ENCODE measurements around the gene FAM180A.

FAM180A gene

DNA sequence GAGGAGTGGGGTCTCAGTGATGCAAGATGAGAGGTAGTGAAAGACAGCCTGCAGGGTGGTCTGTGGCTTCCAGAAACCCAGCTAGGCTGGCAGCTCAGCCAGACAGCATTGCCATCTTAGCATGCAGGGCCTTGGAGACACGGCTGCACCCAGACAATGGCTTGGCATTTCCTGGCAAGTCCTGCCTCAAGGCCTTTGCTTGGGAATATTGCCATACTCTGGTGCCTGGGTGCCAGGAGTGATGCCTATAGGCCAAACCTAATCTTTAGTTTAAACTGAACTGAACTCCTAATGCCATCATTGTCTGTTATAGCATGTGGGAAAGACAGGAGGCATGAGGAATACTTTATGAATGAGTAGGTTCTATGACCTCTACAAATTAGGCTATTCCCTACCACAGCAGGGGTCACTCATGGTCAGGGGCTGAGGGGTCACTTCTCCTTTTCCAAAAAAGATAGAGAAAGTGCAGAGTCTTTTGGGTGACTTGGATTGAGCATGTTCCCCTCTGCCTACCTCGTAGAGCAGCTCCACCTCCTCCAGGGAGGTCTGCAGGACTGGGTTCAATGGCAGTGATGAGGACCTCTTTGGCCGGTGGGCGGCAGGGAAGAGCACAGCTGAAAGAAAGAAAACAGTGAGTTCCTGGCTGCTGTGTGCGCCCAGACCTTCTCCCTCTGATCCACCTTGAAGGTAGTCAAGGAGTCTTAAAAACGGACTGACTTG, 11.9 kb downstream of the FAM180A start:
- no peak for DNase-seq (ENCODE audit: low spot score)
- in situ Hi-C loops (cut with MboI; ENCODE audit: low pct_unique_long_range_greater_than_20kb, low sequenced_read_pairs, unreplicated experiment) = no loop called here

DNA sequence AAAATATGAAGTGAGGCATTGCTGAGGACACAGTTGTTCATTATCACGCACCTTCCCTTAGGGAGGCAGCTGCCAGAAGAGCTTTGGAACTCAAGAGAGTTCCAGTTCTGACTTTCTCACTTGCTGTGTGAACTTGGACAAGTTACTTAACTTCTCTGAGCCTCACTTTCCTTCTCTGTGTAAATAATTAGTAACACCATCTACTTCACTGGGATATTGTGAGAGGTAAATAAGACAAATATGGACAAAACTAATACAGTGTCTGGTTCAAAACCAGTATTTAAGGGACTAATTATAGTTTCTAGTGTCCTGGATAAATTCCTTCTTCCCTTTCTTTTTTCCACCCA, 14.3 kb downstream of the FAM180A start:
- in situ Hi-C loops (cut with MboI; ENCODE audit: low pct_unique_long_range_greater_than_20kb, low sequenced_read_pairs, unreplicated experiment) = no loop called here
- no peak for DNase-seq (ENCODE audit: low spot score)
- TF ChIP-seq CTCF (IDR thresholded peaks at IDR 0.05; ENCODE audit: extremely low read depth, insufficient read depth, missing control alignments) = no peak

More for the DNA sequence above, 11.9 kb downstream of the FAM180A start:
- TF ChIP-seq CTCF (IDR thresholded peaks at IDR 0.05; ENCODE audit: extremely low read depth, insufficient read depth, missing control alignments) = no peak

GRCh38 chr7:135733603-135734342, 14.8 kb downstream of the FAM180A start:
- no peak for DNase-seq (ENCODE audit: low spot score)
- no peak for TF ChIP-seq CTCF (IDR thresholded peaks at IDR 0.05; ENCODE audit: extremely low read depth, insufficient read depth, missing control alignments)
- in situ Hi-C loops (cut with MboI; ENCODE audit: low pct_unique_long_range_greater_than_20kb, low sequenced_read_pairs, unreplicated experiment) = no loop called here

- TF ChIP-seq CTCF (IDR thresholded peaks at IDR 0.05; ENCODE audit: extremely low read depth, insufficient read depth, missing control alignments) = no peak
- in situ Hi-C loops (cut with MboI; ENCODE audit: low pct_unique_long_range_greater_than_20kb, low sequenced_read_pairs, unreplicated experiment) = no loop called here
- no peak for DNase-seq (ENCODE audit: low spot score)
These were observed 17.5 kb downstream of the FAM180A start for GRCh38 chr7:135731131-135731530.

- in situ Hi-C loops (cut with MboI; ENCODE audit: low pct_unique_long_range_greater_than_20kb, low sequenced_read_pairs, unreplicated experiment) = no loop called here
- no peak for TF ChIP-seq CTCF (IDR thresholded peaks at IDR 0.05; ENCODE audit: extremely low read depth, insufficient read depth, missing control alignments)
- DNase-seq (ENCODE audit: low spot score) = no peak
These were observed 19.4 kb downstream of the FAM180A start for GRCh38 chr7:135729230-135729629.

DNA sequence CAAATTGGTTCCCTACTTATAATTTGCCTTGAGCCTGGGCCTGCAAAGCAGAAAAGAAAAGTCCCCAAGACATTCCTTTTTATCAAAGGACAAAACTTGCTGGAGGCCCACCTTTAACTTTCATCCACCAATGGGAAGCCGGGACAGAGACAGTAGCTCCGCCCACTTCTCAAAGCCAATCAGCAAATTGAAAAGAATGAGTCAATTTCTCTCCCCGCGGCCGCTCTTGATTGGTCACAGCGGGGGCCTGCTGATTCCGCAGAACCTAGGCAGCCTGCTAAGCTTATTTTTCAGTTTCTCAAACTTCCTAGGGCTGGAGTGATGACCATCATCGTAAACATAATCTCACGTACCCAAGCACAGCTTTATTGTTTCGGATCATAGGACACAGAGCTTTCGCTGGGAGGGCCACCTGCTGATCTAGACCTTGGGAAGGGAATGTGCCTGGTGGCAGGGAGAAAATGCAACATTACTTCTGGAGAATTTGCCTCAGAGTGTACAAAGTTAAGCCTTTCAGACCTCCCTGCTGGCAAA, 20.4 kb downstream of the FAM180A start, which contains the start of gene SLC13A4:
Gene SLC13A4 (minus strand): TSS at position 51 of the 534 bp plus-strand sequence. CDS start 690 bp downstream, outside the sequence.
- no peak for TF ChIP-seq CTCF (IDR thresholded peaks at IDR 0.05; ENCODE audit: extremely low read depth, insufficient read depth, missing control alignments)
- no peak for DNase-seq (ENCODE audit: low spot score)
- in situ Hi-C loops (cut with MboI; ENCODE audit: low pct_unique_long_range_greater_than_20kb, low sequenced_read_pairs, unreplicated experiment) = no loop called here

Measured in GM13977 (cell line).